GM08714 (cell line): Measurements from ENCODE around the gene FBXO10.

ENCODE experiments used
- H3K4me3 ChIP-seq: fragments of 200-500 bp; sonication (Bioruptor generic); 2 replicates; pipeline ENCODE4 v1.5.1; 2014; ENCODE audit warnings: mild to moderate bottlenecking, low read length, inconsistent platforms
- ZNF274 ChIP-seq: IDR thresholded peaks from 2 replicates; pipeline ENCODE4 v1.6.1; 2012; ENCODE audit warnings: mild to moderate bottlenecking, low read depth, low read length

The FBXO10 gene

GRCh38 chr9:37466037-37466709 lies 110.0 kb downstream of the FBXO10 start:
- no peak for TF ChIP-seq ZNF274
- H3K4me3 ChIP-seq: peak overlapping the region; percentile 64

GRCh38 chr9:37465249-37466036 lies 110.7 kb downstream of the FBXO10 start, which contains the start of gene ZBTB5:
ZBTB5 (minus strand) TSS chr9:37465450; CDS start chr9:37442551, 22,899 bp downstream.
- peak within 1 kb of the TSS; percentile 84 for H3K4me3 ChIP-seq
- no peak for TF ChIP-seq ZNF274

- TF ChIP-seq ZNF274: no peak
These were observed 111.5 kb downstream of the FBXO10 start for GRCh38 chr9:37464426-37465248.

GRCh38 chr9:37464006-37464405 lies 112.2 kb downstream of the FBXO10 start:
- TF ChIP-seq ZNF274: no peak
- peak overlapping the region; percentile 84 for H3K4me3 ChIP-seq

More at GRCh38 chr9:37464426-37465248, 111.5 kb downstream of the FBXO10 start:
- H3K4me3 ChIP-seq: peak overlapping the region; percentile 84
